ENCODE measurements around the gene NOS3. TPM values are rescaled to one million over a fixed set of nuclear protein-coding genes. Genes with fewer than 3 reads are reported as not detected.
A peak's percentile ranks its signal among the peaks of the same experiment; 100 is the strongest.

The NOS3 gene
- total and polyA plus RNA-seq, 9 of the 15 experiments (the other 6 are each of a cell fraction or from before 2014, with no cell fraction given) = 1.1 to 121 (median 23.6) TPM

DNA sequence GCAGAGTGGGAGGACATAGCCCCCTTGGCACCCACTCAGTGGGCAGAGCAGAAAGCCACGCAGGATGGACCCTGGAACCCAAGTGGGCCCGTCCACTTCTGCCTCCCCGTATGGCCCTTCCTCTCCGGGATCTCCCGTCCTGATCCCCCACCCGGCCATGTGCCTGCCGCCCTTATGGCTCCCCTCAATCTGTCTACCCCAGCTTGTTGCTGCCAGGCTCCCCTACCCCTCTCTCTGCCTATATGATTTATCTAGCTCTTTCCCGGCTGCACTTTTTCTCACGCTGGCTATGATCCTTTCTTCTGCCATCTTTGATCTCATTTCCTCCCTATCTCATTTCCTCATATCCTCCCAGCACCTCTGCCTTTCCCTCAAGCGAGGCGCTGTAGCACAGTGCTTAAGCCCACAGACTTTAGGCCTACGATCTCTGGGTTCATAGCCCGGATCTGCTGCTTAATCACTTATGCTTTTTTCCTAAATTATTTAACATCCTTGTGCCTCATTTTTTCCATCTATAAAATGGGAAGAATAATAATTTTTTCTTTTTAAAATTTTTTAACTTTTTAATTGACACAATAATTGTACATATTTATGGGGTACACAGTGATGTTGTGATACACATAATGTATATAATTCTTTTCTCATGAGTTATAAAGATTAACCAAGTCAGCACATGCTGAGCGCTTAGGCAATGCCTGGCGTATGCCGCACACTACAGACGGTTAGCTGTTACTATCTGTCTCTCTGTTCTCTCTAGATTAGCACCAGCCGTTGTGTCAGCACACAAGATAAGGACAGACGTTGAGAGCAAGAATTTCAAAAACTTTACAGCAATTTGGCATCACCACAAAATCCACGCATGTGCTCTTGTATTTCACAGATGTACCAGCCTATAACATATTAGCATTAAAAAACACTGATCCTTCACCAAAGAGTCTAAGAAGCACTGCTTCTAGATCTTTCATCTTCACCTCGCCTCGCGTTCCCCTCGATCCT, 30.8 kb upstream of the NOS3 start (continued):
- TF ChIP-seq, protein P1, sequence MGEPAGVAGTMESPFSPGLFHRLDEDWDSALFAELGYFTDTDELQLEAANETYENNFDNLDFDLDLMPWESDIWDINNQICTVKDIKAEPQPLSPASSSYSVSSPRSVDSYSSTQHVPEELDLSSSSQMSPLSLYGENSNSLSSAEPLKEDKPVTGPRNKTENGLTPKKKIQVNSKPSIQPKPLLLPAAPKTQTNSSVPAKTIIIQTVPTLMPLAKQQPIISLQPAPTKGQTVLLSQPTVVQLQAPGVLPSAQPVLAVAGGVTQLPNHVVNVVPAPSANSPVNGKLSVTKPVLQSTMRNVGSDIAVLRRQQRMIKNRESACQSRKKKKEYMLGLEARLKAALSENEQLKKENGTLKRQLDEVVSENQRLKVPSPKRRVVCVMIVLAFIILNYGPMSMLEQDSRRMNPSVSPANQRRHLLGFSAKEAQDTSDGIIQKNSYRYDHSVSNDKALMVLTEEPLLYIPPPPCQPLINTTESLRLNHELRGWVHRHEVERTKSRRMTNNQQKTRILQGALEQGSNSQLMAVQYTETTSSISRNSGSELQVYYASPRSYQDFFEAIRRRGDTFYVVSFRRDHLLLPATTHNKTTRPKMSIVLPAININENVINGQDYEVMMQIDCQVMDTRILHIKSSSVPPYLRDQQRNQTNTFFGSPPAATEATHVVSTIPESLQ (CRISPR knock-in tag; IDR thresholded peaks at IDR 0.05) = peak; percentile 74; the same call in 1 of the 2 replicates
- TF ChIP-seq ASH1L (IDR thresholded peaks at IDR 0.05; ENCODE audit: borderline replicate concordance, low read depth, partially characterized antibody) (peak; percentile 74), ZNF77 (CRISPR knock-in tag; IDR thresholded peaks at IDR 0.05) (no peak), ZNF583 (CRISPR knock-in tag; IDR thresholded peaks at IDR 0.05) (peak; percentile 95), LCOR (CRISPR knock-in tag; IDR thresholded peaks at IDR 0.05) (peak; percentile 87), ZNF354B (CRISPR knock-in tag; IDR thresholded peaks at IDR 0.05) (peak; percentile 74; the same call in 1 of the 2 replicates), ILF3 (IDR thresholded peaks at IDR 0.05; ENCODE audit: borderline replicate concordance) (no peak), CBX2 (IDR thresholded peaks at IDR 0.05; ENCODE audit: insufficient read depth, low read length, poor library complexity, severe bottlenecking) (no peak), ZNF696 (CRISPR knock-in tag; conservative IDR thresholded peaks at IDR 0.05) (0 out of 2 replicates have a peak, but pooled peaks have one; percentile 39), NFATC3 (IDR thresholded peaks at IDR 0.05) (peak; percentile 66), NELFE (IDR thresholded peaks at IDR 0.05; ENCODE audit: insufficient read depth, insufficient read length) (no peak), RBM14 (IDR thresholded peaks at IDR 0.05; ENCODE audit: borderline replicate concordance, insufficient read depth, low read depth, low read length) (no peak), KAT2B (IDR thresholded peaks at IDR 0.05; ENCODE audit: low read depth, low read length) (no peak), SMARCB1 (IDR thresholded peaks at IDR 0.05; ENCODE audit: insufficient read length, low read depth) (peak; percentile 36), KLF16 (IDR thresholded peaks at IDR 0.05) (peak; percentile 98), ZC3H4 (CRISPR knock-in tag; IDR thresholded peaks at IDR 0.05; ENCODE audit: borderline replicate concordance) (no peak), SMAD1 (IDR thresholded peaks at IDR 0.05; ENCODE audit: low read depth, low read length, partially characterized antibody) (peak; percentile 93), ARHGAP35 (IDR thresholded peaks at IDR 0.05; ENCODE audit: partially characterized antibody) (peak; percentile 30), ARID1B (IDR thresholded peaks at IDR 0.05) (peak; percentile 99), JUNB (CRISPR knock-in tag; conservative IDR thresholded peaks at IDR 0.05) (peak; percentile 64; the same call in 1 of the 2 replicates), TRIM24 (IDR thresholded peaks at IDR 0.05) (peak; percentile 97), BRD4 (IDR thresholded peaks at IDR 0.05) (no peak)
- TF ChIP-seq, protein P2, sequence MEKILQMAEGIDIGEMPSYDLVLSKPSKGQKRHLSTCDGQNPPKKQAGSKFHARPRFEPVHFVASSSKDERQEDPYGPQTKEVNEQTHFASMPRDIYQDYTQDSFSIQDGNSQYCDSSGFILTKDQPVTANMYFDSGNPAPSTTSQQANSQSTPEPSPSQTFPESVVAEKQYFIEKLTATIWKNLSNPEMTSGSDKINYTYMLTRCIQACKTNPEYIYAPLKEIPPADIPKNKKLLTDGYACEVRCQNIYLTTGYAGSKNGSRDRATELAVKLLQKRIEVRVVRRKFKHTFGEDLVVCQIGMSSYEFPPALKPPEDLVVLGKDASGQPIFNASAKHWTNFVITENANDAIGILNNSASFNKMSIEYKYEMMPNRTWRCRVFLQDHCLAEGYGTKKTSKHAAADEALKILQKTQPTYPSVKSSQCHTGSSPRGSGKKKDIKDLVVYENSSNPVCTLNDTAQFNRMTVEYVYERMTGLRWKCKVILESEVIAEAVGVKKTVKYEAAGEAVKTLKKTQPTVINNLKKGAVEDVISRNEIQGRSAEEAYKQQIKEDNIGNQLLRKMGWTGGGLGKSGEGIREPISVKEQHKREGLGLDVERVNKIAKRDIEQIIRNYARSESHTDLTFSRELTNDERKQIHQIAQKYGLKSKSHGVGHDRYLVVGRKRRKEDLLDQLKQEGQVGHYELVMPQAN (IDR thresholded peaks at IDR 0.05; ENCODE audit: borderline replicate concordance) = peak; percentile 69
- TF ChIP-seq, protein P3, sequence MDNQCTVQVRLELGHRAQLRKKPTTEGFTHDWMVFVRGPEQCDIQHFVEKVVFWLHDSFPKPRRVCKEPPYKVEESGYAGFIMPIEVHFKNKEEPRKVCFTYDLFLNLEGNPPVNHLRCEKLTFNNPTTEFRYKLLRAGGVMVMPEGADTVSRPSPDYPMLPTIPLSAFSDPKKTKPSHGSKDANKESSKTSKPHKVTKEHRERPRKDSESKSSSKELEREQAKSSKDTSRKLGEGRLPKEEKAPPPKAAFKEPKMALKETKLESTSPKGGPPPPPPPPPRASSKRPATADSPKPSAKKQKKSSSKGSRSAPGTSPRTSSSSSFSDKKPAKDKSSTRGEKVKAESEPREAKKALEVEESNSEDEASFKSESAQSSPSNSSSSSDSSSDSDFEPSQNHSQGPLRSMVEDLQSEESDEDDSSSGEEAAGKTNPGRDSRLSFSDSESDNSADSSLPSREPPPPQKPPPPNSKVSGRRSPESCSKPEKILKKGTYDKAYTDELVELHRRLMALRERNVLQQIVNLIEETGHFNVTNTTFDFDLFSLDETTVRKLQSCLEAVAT (IDR thresholded peaks at IDR 0.05) = peak; percentile 19 to 69; a peak in 3 of 4 replicates

Measured in K562 (cell line).